Peyer's patch (tissue), 4 donors: ENCODE data around the gene PLD2. TPM values are rescaled to one million over a fixed set of nuclear protein-coding genes. Genes with fewer than 3 reads are reported as not detected.
"Not testable (repeated sequence)": the region's sequence is repeated elsewhere in the genome, so short reads cannot be mapped to it uniquely, and the experiment has no call there.

Source experiments
- DNase-seq, 3 donors: peaks; one replicate each; pipeline ENCODE4 v3.0.0-alpha.2; 2017 to 2019
- H3K27ac ChIP-seq, 4 donors: fragments of 200-600 bp; sonication (generic); one replicate each; pipeline ENCODE4 v1.5.1; 2016 to 2019
- H3K27me3 ChIP-seq, 2 donors: fragments of 200-600 bp; sonication (generic); one replicate each; pipeline ENCODE4 v1.5.1; 2019
- H3K36me3 ChIP-seq, 3 donors: fragments of 200-600 bp; sonication (generic); one replicate each; pipeline ENCODE4 v1.5.1; 2016 to 2019
- H3K4me1 ChIP-seq, 4 donors: fragments of 200-600 bp; sonication (generic); one replicate each; pipeline ENCODE4 v1.5.1; 2016 to 2019
- H3K4me3 ChIP-seq, 4 donors: fragments of 200-600 bp; sonication (generic); 1 replicate in 3 of 4; 2 replicates in 1 of 4; pipeline ENCODE4 v1.5.1; 2016 to 2019; ENCODE audit warnings: mild to moderate bottlenecking in 1 of 4
- H3K9me3 ChIP-seq, 4 donors: fragments of 200-600 bp; sonication (generic); one replicate each; pipeline ENCODE4 v1.5.1; 2016 to 2019; ENCODE audit warnings: mild to moderate bottlenecking in 1 of 4
- POLR2A ChIP-seq, 2 donors: fragments of 450-650 bp; IDR thresholded peaks; one replicate each; pipeline ENCODE4 v1.5.1; 2017; ENCODE audit warnings: antibody characterized with exemption in 2 of 2, mild to moderate bottlenecking in 2 of 2, moderate library complexity in 2 of 2
- total RNA-seq, 4 donors: library from RNA; depleted of rRNA; stranded (reverse); fragments of >200 nt; gene quantifications; one replicate each; pipeline ENCODE4 v1.1.0, GENCODE V29; 2016
- TF ChIP-seq, protein P1 (sequence below), 6 experiments: fragments of 450-650 bp in 4 of 6; fragments of 200-600 bp in 2 of 6; sonication (generic) in 1 of 6; IDR thresholded peaks; one replicate each; pipeline ENCODE4 v1.5.1; 2017 to 2019; ENCODE audit warnings: antibody characterized with exemption in 6 of 6, mild to moderate bottlenecking in 3 of 6, moderate library complexity in 1 of 6

PLD2 gene
- total RNA-seq, 4 donors from 2014 or later: 14.4 to 33.8 (median 26.6) TPM

- H3K4me3 ChIP-seq: no peak overlapping the region
These were observed 53.1 kb downstream of the PLD2 start for GRCh38 chr17:4859816-4860625.

GRCh38 chr17:4860651-4861050, 53.7 kb downstream of the PLD2 start:
- no peak for TF ChIP-seq POLR2A (IDR thresholded peaks at IDR 0.05)
- TF ChIP-seq, protein P1, sequence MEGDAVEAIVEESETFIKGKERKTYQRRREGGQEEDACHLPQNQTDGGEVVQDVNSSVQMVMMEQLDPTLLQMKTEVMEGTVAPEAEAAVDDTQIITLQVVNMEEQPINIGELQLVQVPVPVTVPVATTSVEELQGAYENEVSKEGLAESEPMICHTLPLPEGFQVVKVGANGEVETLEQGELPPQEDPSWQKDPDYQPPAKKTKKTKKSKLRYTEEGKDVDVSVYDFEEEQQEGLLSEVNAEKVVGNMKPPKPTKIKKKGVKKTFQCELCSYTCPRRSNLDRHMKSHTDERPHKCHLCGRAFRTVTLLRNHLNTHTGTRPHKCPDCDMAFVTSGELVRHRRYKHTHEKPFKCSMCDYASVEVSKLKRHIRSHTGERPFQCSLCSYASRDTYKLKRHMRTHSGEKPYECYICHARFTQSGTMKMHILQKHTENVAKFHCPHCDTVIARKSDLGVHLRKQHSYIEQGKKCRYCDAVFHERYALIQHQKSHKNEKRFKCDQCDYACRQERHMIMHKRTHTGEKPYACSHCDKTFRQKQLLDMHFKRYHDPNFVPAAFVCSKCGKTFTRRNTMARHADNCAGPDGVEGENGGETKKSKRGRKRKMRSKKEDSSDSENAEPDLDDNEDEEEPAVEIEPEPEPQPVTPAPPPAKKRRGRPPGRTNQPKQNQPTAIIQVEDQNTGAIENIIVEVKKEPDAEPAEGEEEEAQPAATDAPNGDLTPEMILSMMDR (IDR thresholded peaks at IDR 0.05): no peak
- no peak for DNase-seq
- no peaks in the 10 kb centered on the region for H3K27me3 ChIP-seq
- H3K36me3 ChIP-seq: peaks cover 0 to 5% (median 0%) of the 10 kb centered on the region in 3 donors
- no peak overlapping the region for H3K27ac ChIP-seq
- H3K4me3 ChIP-seq: no peak overlapping the region
- peaks cover 0 to 16% (median 0%) of the 10 kb centered on the region in 4 donors for H3K4me1 ChIP-seq
- no peaks in the 10 kb centered on the region for H3K9me3 ChIP-seq

More at GRCh38 chr17:4859816-4860625, 53.1 kb downstream of the PLD2 start:
- Histone ChIP-seq H3K27me3 (no peaks in the 10 kb centered on the region), H3K4me1 (peaks cover 0 to 16% (median 0%) of the 10 kb centered on the region in 4 donors), H3K9me3 (no peaks in the 10 kb centered on the region), H3K36me3 (peaks cover 0 to 5% (median 0%) of the 10 kb centered on the region in 3 donors), H3K27ac (no peak overlapping the region)
- no peak for DNase-seq
- TF ChIP-seq, protein P1 (IDR thresholded peaks at IDR 0.05): no peak
- no peak for TF ChIP-seq POLR2A (IDR thresholded peaks at IDR 0.05)

DNA sequence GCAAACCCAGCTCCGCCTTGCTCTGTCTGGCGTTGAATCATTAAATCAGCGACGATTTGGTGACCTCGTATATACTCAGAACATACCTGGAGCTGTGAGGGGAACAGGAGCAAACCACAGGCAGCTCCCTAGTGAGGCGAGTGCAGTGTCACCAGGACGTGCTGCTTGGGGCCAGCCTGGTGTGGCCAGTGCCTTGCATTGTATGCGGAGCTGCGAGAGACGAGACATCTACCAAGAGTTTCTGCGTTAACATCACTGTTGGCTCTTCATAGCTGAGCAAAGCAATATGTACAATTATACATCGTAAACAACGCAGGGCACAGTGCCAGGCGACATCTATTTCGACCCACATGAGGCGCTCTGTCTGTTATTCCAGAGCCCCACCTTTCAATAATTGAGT, 54.1 kb downstream of the PLD2 start:
- peaks cover 0 to 5% (median 0%) of the 10 kb centered on the region in 3 donors for H3K36me3 ChIP-seq
- no peak overlapping the region for H3K4me3 ChIP-seq
- H3K27me3 ChIP-seq: no peaks in the 10 kb centered on the region
- no peak overlapping the region for H3K27ac ChIP-seq
- peaks cover 0 to 16% (median 0%) of the 10 kb centered on the region in 4 donors for H3K4me1 ChIP-seq
- no peak for DNase-seq
- TF ChIP-seq, protein P1 (IDR thresholded peaks at IDR 0.05): no peak
- TF ChIP-seq POLR2A (IDR thresholded peaks at IDR 0.05): no peak
- no peaks in the 10 kb centered on the region for H3K9me3 ChIP-seq

GRCh38 chr17:4862720-4863119, 55.8 kb downstream of the PLD2 start:
- Histone ChIP-seq H3K27ac (no peak overlapping the region), H3K4me3 (no peak overlapping the region), H3K36me3 (peaks cover 0 to 5% (median 0%) of the 10 kb centered on the region in 3 donors), H3K9me3 (no peaks in the 10 kb centered on the region), H3K4me1 (peaks cover 0 to 14% (median 0%) of the 10 kb centered on the region in 4 donors), H3K27me3 (no peaks in the 10 kb centered on the region)
- TF ChIP-seq POLR2A (IDR thresholded peaks at IDR 0.05): no peak
- TF ChIP-seq, protein P1 (IDR thresholded peaks at IDR 0.05): no peak
- no peak for DNase-seq

GRCh38 chr17:4863321-4863720, 56.4 kb downstream of the PLD2 start:
- no peaks in the 10 kb centered on the region for H3K27me3 ChIP-seq
- no peaks in the 10 kb centered on the region for H3K9me3 ChIP-seq
- H3K27ac ChIP-seq: no peak overlapping the region
- DNase-seq: no peak
- peaks cover 0 to 5% (median 0%) of the 10 kb centered on the region in 3 donors for H3K36me3 ChIP-seq
- peaks cover 0 to 8% (median 0%) of the 10 kb centered on the region in 4 donors for H3K4me1 ChIP-seq
- H3K4me3 ChIP-seq: no peak overlapping the region
- no peak for TF ChIP-seq POLR2A (IDR thresholded peaks at IDR 0.05)
- TF ChIP-seq, protein P1 (IDR thresholded peaks at IDR 0.05): no peak

- not testable (repeated sequence) for H3K27ac ChIP-seq, DNase-seq, H3K9me3 ChIP-seq
These were observed 60.6 kb downstream of the PLD2 start for GRCh38 chr17:4867535-4867934.

DNA sequence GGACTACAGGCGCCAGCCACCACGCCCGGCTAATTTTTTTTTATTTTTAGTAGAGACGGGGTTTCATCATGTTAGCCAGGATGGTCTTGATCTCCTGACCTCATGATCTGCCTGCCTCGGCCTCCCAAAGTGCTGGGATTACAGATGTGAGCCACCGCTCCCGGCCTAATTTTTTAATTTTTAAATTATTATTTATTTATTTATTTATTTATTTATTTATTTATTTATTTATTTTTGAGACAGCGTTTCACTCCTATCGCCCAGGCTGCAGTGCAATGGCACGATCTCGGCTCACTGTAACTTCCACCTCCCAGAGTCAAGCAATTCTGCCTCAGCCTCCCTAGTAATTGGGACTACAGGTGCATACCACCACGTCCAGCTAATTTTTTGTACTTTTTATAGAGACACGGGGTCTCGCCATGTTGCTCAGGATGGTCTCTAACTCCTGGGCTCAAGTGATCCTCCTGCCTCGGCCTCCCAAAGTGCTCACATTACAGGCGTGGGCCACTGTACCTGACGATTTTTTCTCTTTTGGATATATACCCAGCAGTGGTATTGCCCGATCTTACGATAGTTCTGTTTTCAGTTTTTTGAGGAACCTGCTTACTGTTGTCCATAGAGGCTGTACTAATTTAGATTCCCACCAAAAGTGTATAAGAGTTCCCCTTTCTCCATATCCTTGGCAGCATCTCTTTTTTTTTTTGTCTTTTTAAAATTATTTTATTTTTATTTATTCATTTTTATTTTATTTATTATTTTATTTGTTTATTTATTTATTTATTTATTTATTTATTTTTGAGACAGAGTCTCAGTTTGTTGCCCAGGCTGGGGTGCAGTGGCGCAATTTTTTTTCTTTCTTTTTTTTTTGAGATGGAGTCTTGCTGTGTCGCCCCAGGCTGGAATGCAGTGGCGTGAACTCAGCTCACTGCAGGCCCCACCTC, 62.4 kb downstream of the PLD2 start:
- not testable (repeated sequence) for H3K36me3 ChIP-seq, H3K27me3 ChIP-seq, H3K4me1 ChIP-seq, DNase-seq, H3K4me3 ChIP-seq, H3K9me3 ChIP-seq, H3K27ac ChIP-seq

More at GRCh38 chr17:4867535-4867934, 60.6 kb downstream of the PLD2 start:
- H3K27me3 ChIP-seq, H3K36me3 ChIP-seq, H3K4me1 ChIP-seq, H3K4me3 ChIP-seq: not testable (repeated sequence)
